Activated T-helper 2 cell treated with anti-CD3 and anti-CD28 coated beads, Interferon-gamma antibody, Interleukin-2, Interleukin-4, amounts not matched to agents 10 μg/mL and 5 μg/mL and 100 μg/mL, durations not matched to agents 14 hours and 24 hours and 36 hours (primary cell): ENCODE measurements around the gene GFOD2. TPM values are rescaled to one million over a fixed set of nuclear protein-coding genes. Genes with fewer than 3 reads are reported as not detected.

Source experiments
- DNase-seq: peaks from one replicate; pipeline ENCODE4 v3.0.0; 2021; ENCODE audit warnings: low spot score
- H3K27ac Mint-ChIP-seq: one replicate; pipeline ENCODE4 v1.8.0; 2021; ENCODE audit warnings: mixed read lengths
- H3K27me3 Mint-ChIP-seq: one replicate; pipeline ENCODE4 v1.8.0; 2021; ENCODE audit warnings: low read depth, mixed read lengths
- H3K36me3 Mint-ChIP-seq: one replicate; pipeline ENCODE4 v1.8.0; 2021; ENCODE audit warnings: low read depth, mixed read lengths
- H3K4me1 Mint-ChIP-seq: one replicate; pipeline ENCODE4 v1.8.0; 2021; ENCODE audit warnings: low read depth, mixed read lengths
- H3K4me3 Mint-ChIP-seq: one replicate; pipeline ENCODE4 v1.8.0; 2021; ENCODE audit warnings: low read depth, mild to moderate bottlenecking, moderate library complexity, mixed read lengths
- H3K9me3 Mint-ChIP-seq: one replicate; pipeline ENCODE4 v1.8.0; 2021; ENCODE audit warnings: mixed read lengths
- intact Hi-C: fragments of 100-400 bp; cut with micrococcal nuclease; formaldehyde crosslinking; loops from one replicate; pipeline ENCODE4 v1.15.1; 2023
- total RNA-seq: library from RNA; stranded (reverse); gene quantifications from 2 replicates; pipeline ENCODE4 v1.2.3, GENCODE V29; 2022

GFOD2 gene
- total RNA-seq, 1 donor from 2014 or later = 18.3 TPM

GRCh38 chr16:67654403-67654911, 64.7 kb downstream of the GFOD2 start:
- peaks cover 69% of the 10 kb centered on the region for H3K36me3 Mint-ChIP-seq
- peaks cover 9% of the 10 kb centered on the region for H3K4me1 Mint-ChIP-seq
- H3K9me3 Mint-ChIP-seq = no peaks in the 10 kb centered on the region
- H3K27ac Mint-ChIP-seq = no peak overlapping the region
- no peak for DNase-seq
- H3K4me3 Mint-ChIP-seq = no peak overlapping the region
- intact Hi-C loops = no loop called here
- H3K27me3 Mint-ChIP-seq = no peaks in the 10 kb centered on the region

- no peak overlapping the region for H3K27ac Mint-ChIP-seq
- intact Hi-C loops = no loop called here
- no peak for DNase-seq
- H3K36me3 Mint-ChIP-seq = peaks cover 69% of the 10 kb centered on the region
- H3K4me1 Mint-ChIP-seq = peaks cover 6% of the 10 kb centered on the region
- H3K27me3 Mint-ChIP-seq = no peaks in the 10 kb centered on the region
- H3K9me3 Mint-ChIP-seq = no peaks in the 10 kb centered on the region
- H3K4me3 Mint-ChIP-seq = no peak overlapping the region
These were observed 65.2 kb downstream of the GFOD2 start for GRCh38 chr16:67653789-67654402.

GRCh38 chr16:67653128-67653788, 65.9 kb downstream of the GFOD2 start:
- Mint-ChIP-seq H3K4me3 (no peak overlapping the region), H3K36me3 (peaks cover 70% of the 10 kb centered on the region), H3K27me3 (no peaks in the 10 kb centered on the region), H3K27ac (no peak overlapping the region), H3K9me3 (no peaks in the 10 kb centered on the region), H3K4me1 (peaks cover 3% of the 10 kb centered on the region)
- intact Hi-C loops = no loop called here
- DNase-seq = no peak

- H3K9me3 Mint-ChIP-seq = no peaks in the 10 kb centered on the region
- intact Hi-C loops = no loop called here
- peaks cover 1% of the 10 kb centered on the region for H3K4me1 Mint-ChIP-seq
- H3K36me3 Mint-ChIP-seq = peaks cover 66% of the 10 kb centered on the region
- no peak for DNase-seq
- no peaks in the 10 kb centered on the region for H3K27me3 Mint-ChIP-seq
- H3K27ac Mint-ChIP-seq = no peak overlapping the region
- no peak overlapping the region for H3K4me3 Mint-ChIP-seq
These were observed 66.5 kb downstream of the GFOD2 start for GRCh38 chr16:67652578-67653127.

- Mint-ChIP-seq H3K27me3 (no peaks in the 10 kb centered on the region), H3K9me3 (no peaks in the 10 kb centered on the region), H3K4me3 (no peak overlapping the region), H3K4me1 (peaks cover 1% of the 10 kb centered on the region), H3K27ac (no peak overlapping the region), H3K36me3 (peaks cover 65% of the 10 kb centered on the region)
- DNase-seq = no peak
- intact Hi-C loops = no loop called here
These were observed 67.3 kb downstream of the GFOD2 start for GRCh38 chr16:67651847-67652246.

- intact Hi-C loops = no loop called here
- no peak overlapping the region for H3K27ac Mint-ChIP-seq
- peaks cover 65% of the 10 kb centered on the region for H3K36me3 Mint-ChIP-seq
- no peak overlapping the region for H3K4me3 Mint-ChIP-seq
- no peak for DNase-seq
- H3K4me1 Mint-ChIP-seq = peaks cover 4% of the 10 kb centered on the region
- no peaks in the 10 kb centered on the region for H3K27me3 Mint-ChIP-seq
- no peaks in the 10 kb centered on the region for H3K9me3 Mint-ChIP-seq
These were observed 68.1 kb downstream of the GFOD2 start for GRCh38 chr16:67651039-67651438.

- Mint-ChIP-seq H3K9me3 (no peaks in the 10 kb centered on the region), H3K27ac (no peak overlapping the region), H3K4me1 (peaks cover 4% of the 10 kb centered on the region), H3K36me3 (peaks cover 61% of the 10 kb centered on the region), H3K4me3 (no peak overlapping the region), H3K27me3 (no peaks in the 10 kb centered on the region)
- DNase-seq = no peak
- intact Hi-C loops = no loop called here
These were observed 69.1 kb downstream of the GFOD2 start for GRCh38 chr16:67650023-67650422.

GRCh38 chr16:67649494-67649931, 69.6 kb downstream of the GFOD2 start:
- Mint-ChIP-seq H3K9me3 (no peaks in the 10 kb centered on the region), H3K4me1 (peaks cover 6% of the 10 kb centered on the region), H3K27ac (no peak overlapping the region), H3K27me3 (no peaks in the 10 kb centered on the region), H3K36me3 (peaks cover 57% of the 10 kb centered on the region), H3K4me3 (no peak overlapping the region)
- no peak for DNase-seq
- intact Hi-C loops = no loop called here

- Mint-ChIP-seq H3K4me1 (peaks cover 7% of the 10 kb centered on the region), H3K4me3 (no peak overlapping the region), H3K9me3 (no peaks in the 10 kb centered on the region), H3K36me3 (peaks cover 54% of the 10 kb centered on the region), H3K27ac (no peak overlapping the region), H3K27me3 (no peaks in the 10 kb centered on the region)
- no peak for DNase-seq
- intact Hi-C loops = no loop called here
These were observed 70.2 kb downstream of the GFOD2 start for GRCh38 chr16:67648764-67649407.

GRCh38 chr16:67648088-67648763, 70.9 kb downstream of the GFOD2 start:
- Mint-ChIP-seq H3K9me3 (no peaks in the 10 kb centered on the region), H3K27me3 (no peaks in the 10 kb centered on the region), H3K36me3 (peaks cover 51% of the 10 kb centered on the region), H3K27ac (no peak overlapping the region), H3K4me3 (peak overlapping the region; percentile 13), H3K4me1 (peaks cover 7% of the 10 kb centered on the region)
- intact Hi-C loops = no loop called here
- no peak for DNase-seq

GRCh38 chr16:67647681-67648080, 71.4 kb downstream of the GFOD2 start:
- intact Hi-C loops = no loop called here
- DNase-seq = no peak
- Mint-ChIP-seq H3K4me3 (no peak overlapping the region), H3K9me3 (no peaks in the 10 kb centered on the region), H3K4me1 (peaks cover 7% of the 10 kb centered on the region), H3K36me3 (peaks cover 51% of the 10 kb centered on the region), H3K27me3 (no peaks in the 10 kb centered on the region), H3K27ac (no peak overlapping the region)

- intact Hi-C loops = no loop called here
- Mint-ChIP-seq H3K36me3 (peaks cover 49% of the 10 kb centered on the region), H3K9me3 (no peaks in the 10 kb centered on the region), H3K4me3 (no peak overlapping the region), H3K4me1 (peaks cover 7% of the 10 kb centered on the region), H3K27me3 (no peaks in the 10 kb centered on the region), H3K27ac (no peak overlapping the region)
- no peak for DNase-seq
These were observed 71.9 kb downstream of the GFOD2 start for GRCh38 chr16:67647111-67647651.
